ENCODE data around the gene NRP1.

Gene NRP1

DNA sequence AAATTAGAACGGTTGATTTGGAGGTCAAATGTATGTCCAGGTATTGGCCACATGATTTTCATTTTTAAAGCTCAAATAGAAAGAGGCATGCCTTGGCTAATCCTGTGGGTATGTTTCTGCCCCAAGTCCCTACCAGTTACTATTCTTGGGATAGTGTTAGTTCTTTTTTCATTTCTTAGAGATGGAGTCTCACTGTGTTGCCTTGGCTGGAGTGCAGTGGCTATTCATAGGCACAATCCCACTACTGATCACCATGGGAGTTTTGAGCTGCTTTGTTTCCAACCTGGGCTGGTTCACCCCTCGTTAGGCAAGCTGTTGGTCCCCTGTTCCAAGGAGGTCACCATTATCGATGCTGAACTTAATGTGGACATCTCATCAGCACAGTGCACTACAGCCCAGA, 46.3 kb downstream of the NRP1 start:
- no peak for DNase-seq

DNA sequence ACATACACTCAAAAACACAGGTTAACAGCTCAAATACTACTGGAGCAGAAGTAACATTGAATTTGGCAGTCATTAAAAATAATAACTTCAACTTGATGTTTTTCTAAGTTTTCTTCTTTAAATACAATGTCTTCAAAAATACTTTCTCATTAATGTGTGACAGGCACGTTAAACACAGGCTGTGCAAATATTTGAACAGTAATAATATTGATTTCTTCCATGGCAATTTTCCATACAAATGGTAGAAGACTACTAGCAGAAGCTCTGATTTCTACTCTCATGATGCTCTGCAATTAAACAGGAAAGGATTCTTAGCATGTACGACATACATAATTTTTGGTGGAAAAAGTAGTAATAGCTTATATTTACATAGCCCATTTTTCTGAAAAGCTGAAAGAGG, 47.4 kb downstream of the NRP1 start:
- no peak for DNase-seq

DNA sequence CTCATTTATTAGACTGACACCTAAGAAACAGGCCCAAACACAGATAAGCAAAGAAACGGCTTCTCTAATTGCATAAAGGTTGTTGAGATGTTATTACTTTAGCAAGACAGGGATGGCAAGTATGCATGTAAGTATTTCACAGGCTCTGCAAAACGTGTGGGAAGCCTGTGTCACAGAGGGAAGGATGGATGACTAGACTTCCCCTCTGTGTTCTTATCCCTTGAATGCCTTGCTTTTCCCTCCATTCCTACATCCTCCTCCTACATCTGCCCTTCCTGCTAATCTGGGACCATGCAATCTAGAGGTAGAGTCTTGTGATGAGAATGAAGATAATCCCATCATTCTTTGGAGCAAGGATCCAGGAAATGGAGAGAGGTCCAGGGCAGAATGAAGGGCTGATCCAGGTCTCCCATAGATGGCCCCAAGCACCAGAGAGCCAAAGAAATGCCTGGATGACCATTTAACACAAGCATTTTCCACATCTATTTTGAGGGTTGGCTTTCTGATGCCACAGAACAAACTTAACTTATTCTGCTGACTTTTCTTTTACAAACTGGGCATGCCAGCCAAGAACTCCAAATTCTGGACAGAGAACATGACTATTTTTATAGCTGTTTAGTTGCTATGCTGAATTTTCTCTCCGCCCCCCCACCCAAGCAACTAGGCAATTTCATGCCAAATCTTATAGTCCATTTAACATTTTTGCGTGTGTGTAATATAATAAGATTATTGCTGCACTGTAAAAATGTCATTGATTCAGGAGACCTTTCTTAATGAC, 48.1 kb downstream of the NRP1 start:
- DNase-seq: no peak

DNA sequence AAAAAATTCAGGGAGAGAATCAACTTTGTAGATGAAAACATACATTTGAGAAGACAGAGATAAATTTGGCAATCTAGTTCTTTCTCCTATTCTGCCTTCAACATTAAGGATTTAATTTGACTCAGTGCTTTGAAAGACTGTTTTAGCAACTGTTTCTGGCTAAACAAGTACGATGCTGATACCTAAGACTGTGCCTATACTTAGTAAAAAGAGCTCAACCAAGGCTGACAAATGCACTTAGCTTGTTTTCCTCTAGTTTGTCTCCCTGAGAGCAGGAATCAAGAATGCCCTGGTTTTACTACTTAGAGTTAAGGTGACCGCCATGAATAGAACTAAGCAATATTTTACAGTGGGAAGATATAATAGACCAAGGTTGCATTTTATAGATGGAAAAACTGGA, 49.5 kb downstream of the NRP1 start:
- DNase-seq: no peak

DNA sequence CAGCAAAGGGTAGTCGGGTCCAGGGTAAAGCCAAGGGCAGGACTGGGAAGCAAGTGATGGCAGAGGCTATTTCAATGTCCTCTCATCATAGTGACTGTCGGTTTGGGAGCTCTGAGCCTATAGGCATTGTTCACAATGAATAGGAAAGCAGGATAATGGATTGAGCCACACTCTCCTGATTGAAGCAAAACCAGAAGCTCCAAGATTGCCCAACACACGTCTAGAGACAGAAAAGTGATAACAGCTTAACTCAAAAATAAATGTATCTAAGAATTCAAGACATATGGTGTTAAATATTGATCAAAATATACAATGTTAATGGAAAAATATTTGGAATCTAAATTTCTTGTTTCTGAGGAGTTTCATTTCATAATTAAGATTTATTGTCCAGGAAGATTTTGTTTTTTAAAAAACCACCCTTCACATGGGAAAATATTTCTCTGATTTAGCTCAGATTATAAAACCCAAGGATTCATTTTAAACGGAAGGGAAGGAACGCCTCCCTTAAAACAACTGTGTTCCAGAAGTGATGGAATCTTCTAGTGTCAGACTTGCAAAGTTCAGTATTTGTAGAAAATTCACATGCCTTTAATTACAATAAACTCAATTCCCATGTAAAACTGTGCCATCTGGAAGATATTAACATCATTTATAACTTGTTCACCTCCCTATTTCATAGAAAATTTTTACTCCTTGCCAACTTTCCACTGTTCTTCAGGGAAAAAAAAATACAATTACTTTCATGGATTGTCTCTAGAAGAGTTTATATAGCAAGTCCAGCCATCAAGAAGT, 54.5 kb downstream of the NRP1 start:
- DNase-seq: no peak

DNA sequence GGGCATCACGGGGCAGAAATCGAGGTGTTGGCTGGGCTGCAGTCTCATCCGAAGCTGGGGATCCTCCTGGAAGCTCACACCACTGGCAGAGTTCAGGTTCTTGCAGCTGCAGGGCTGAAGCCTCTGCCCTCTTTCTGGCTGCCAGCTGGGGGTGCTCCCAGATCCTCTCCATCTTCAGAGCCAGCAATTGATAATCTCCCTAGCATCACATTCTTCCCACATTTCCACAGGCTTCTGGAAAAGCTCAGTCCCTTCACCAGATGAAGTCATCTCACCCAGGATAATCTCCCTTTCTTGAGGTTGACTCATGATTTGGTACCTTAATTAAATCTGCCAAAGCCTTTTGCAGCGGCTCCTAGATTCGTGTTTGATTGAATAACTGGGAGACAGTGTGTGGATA, 55.2 kb downstream of the NRP1 start:
- no peak for DNase-seq

DNA sequence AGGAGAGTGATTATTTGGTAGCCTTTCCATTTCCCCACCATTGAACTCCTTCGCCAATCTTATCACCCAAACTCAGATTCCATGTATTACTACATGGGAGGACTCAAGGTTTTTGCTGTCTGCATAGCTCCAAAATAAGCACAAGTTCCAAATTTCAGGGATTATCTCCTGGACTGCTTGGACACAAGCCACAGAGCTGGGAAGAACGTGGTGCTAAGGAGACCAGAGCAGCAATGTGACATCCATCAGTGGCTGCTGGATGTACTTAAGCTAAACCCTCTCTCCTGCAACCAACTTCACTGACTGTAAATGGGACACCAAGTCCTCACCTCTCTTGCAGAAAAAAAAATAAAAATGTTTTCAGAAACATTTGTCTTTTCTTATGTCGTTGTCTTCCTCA, 56.3 kb downstream of the NRP1 start:
- DNase-seq: no peak

DNA sequence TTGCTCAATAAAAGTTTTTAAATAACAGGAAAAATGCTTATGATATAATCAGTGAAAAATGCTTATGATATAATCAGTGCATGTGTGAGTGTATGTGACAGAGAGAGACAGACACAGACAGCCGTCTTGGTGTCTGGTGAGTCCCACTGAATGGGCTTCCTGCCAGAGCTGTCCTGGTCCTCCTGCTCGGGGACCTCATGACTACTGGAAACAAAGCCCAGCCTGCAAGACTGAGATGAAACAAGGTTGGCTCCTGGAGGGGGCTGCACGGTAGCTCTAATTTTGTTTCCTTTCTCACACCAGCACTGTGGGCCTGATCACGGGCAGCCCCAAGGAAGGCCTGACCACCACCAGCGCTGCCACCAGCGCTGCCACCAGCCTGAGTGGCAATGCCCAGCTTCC, 57.3 kb downstream of the NRP1 start:
- no peak for DNase-seq

DNA sequence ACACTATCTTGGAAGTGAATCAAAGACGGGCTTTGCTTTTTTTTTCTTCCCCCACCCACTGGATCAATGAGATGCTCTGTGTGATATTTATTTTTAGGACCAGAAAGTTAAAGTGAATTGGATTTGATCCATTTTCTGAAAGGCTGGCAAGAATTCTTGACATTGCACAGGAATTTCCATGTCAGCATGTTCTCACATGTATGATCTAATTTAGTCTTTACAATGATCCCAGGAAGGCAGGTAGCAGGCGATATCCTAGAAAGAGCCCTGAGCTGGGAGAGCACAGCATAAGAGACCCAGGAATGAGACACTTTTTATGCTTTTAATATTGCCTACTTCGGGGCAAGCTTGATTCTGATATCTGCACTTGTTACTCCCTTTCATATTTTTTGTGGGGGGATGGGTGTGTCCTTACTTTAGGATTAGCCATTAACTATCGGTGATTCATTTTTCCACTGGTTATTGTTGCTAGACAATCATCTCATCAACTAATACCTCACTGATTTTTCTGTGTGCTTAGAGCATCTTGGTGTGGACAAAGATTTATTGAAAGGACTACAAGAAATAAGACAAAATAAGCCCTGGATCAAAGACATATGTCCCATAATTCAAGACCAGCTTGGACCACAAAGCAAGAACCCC, 58.1 kb downstream of the NRP1 start:
- no peak for DNase-seq

DNA sequence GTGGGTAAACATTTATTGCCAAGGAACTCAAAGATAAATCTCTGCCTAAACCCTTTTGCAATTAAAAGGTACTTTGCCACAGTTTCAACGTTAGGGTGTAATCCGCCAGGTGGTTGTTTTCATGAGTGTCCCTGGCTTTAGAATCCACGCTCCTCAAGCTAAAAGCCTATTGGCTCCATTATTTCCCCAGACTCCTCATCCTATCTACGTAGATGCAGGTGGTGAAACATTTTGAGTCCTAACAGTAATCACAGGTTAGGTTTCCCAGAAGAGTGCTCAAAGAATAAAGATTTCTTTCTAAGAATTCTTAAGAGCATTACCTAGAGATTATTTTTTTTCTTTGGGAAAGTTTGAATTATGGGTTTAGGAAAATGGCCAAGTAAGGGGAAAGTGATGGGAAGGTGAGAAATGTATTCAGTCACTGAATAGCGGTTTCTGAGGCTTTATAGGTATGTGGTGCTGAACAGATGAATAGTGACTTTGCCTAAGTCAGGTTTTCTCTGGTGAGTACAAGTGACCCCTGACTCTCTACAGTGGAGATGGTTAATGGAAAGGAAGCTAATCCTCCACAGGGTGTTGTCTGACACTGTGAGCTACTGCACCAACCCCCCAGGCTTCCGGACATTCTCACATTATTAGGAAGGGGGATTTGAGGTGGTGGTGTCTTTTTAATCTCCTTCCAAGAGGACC, 60.2 kb downstream of the NRP1 start:
- no peak for DNase-seq

DNA sequence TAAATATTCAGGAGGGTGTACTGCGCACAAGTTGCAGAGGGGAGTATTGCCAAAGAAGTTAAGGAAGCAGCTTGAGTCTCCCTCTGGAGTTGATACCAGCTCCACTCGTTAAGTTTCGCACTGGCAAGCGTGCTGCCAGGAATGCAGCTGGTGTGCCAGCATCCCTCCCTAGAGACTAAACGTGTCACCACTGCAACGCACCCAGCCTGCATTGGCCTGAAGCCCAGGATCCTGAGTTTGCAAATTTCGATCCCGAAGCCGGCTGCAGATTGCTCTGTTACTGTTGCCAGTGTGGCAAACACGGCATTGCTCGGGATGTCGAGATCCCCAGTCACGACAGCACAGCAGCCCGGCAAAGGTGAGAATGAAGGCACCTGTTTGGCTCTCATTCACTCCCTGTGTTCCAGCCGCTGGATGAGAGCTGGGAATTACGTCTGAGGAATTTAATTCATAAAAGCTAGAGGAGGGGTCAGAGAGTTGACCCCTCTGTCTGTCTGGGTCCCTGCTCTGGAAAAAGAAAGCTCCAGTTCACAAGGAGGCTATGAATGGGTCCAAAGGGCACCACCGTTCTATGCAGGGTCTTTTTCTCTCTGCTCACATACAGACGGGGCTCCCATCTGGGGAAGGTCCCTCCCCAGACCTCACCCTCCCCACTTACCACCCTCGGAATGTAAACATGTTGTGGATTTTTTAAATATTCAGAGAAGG, 61.0 kb downstream of the NRP1 start:
- DNase-seq: no peak

DNA sequence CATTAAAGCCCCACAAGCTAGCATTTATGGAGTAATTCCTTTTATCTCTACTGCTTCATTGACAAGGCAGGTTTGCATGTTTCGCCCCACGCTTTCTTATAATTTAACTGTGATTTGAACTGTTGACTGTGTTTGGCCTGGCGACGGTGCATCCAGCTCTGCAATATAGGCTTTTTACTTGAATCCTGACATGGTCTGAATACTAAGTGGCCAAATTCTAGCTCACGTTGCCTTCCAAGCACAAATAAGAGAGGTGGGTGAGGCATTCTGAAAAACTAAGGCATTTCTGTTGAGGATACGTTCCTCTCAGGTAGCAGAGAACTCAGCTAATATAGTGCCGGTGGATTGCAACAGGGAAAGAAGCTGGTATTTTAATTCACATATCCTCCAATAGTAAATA, 61.8 kb downstream of the NRP1 start:
- DNase-seq: no peak

DNA sequence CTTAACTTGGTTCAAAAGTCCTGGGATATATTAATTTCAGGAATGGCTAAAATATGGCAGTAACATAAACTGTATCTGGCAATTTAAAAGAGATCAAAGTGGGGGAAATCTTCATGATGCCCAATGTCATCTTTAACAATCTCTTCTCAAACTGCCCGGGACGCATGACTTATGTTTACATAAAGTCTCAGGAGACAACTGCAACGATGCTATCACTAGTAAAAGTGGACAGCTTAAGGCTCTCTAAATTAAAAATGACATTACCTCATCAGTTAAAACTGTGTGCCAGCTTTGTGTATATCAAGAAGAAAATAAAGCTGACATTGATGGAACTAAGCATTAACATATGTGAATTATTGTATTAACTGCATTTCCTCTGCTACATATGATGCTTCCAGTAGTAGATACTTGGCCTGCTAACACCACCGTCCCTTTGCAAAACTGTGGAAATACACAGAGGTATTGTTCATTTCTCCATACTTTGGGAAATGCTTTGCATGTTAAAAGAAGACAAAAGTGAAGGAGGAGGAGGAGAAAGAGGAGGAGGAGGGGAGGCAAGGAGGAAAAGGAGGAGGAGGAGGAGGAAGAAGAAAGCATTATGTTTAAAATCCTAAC, 62.4 kb downstream of the NRP1 start:
- no peak for DNase-seq

DNA sequence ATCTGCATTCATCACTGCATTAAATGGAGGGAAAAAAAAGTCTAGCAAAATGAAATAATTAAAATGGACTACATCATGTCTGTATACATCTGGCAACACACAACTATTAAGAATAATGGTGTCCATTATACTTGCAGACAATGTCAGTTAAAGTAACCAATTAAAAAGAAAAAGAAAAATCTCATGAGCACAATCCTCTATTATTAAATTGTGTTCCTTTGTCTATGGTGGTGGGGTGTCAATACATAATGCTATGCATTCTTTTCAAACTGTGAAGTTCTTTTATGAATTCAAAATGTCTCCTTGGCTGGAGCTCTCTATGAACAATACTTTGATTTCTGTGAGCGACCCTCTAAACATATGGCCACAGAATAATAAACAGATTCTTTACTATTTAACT, 63.5 kb downstream of the NRP1 start:
- no peak for DNase-seq

DNA sequence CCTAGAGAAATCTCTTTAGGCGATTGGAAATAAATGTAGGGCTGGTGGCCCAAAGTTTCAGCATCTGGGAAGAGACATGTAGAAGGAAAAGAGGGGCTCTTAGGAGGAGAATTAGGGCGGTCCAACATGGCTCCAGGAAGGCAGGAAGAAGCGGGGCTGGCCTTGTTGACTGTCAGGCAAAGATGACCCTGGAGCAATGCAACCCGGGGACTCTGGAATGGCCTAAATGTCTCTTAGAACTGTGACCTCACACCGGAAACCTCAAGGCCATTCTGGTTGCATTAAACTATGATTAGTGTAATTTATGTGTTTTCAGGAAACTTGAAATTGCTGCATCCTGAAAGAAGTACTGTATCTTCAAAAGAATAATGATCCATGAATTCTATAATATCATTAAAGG, 66.8 kb downstream of the NRP1 start:
- DNase-seq: no peak

DNA sequence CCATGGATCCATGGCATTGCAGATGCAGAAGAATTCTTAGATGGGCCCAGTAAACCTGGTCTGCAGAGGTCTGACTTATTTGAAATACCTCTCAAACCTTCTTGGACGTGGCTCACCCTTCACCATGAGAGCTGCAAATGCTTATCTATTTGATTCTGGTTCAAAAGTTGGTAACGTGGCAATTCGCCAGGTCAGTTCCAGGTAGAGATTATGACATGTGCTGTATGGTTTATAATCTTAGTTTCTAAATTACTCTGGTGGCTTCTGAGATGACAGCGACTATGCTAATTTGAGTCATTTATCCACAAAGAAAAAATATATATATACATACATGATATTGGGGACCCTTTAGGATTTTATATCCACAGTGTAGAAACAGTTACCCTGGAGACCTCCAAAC, 68.8 kb downstream of the NRP1 start:
- DNase-seq: no peak

DNA sequence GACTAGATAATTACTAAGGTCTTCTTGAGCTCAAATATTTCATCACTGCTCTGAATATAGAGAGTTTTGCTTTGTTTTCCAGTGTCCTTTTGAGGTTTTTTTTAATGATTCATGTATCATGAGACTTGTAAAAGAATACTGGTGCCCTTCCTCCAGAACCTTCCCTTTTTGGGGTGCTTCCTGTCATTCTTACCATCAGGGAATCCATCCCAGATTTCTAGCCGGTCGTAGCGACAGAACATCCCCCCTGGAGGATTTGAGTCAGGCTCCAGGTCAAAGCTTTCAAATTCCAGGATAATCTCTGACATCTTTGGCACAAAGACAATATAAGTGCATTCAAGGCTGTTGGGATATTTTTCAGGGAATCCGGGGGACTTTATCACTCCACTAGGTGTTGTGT, 71.0 kb downstream of the NRP1 start:
- no peak for DNase-seq

DNA sequence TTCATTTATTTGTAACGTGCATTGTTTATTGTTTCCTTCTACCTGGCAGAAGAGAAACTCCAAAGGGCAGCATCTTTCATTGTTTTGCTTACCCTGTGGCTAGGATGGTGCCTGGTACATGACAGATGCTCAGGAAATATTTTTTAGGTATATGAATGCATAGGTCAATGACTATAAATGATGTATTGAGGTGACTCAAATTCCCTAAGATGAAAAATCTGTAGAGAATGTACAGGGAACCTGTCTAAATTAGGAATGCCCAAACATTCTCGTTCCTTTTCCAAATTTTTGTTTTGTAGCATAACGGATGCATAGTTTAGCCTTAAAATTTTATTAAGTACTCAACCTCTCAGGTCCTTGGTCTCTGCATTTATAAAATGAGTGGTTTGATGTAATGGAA, 71.6 kb downstream of the NRP1 start:
- no peak for DNase-seq

DNA sequence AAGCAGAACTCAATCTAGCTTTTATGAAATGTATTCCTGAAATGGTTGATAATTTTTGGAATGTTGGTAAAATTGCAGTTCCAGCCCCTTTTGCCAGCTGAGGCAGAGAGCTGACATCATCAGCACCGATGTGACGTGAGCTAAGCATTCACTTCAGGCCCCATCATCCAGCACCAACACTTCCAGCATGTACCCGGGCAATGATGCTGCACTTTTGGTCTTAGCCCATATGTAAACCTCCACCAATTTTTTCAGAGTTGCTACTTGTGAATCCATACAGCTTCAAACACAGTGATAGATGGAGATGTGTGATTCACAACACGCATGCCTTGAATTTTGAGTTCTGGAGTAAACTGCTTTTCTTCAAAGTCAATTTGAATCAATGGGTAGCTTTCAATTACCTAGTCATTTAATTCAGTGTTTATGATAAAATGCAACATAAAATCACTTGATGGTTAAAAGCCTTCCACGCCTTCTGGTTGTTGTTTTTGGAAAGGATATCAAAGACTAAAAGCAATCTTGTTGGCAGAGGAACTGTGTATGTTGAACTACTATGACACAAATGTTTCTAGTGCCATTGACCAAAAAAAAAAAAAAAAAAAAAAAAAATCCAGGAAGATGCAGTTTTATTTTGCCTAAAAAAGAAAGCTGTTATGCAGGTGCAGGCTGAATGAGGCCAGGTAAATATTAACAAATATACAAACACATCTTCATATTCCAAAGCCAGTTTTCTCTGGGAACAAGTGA, 73.9 kb downstream of the NRP1 start:
- no peak for DNase-seq

DNA sequence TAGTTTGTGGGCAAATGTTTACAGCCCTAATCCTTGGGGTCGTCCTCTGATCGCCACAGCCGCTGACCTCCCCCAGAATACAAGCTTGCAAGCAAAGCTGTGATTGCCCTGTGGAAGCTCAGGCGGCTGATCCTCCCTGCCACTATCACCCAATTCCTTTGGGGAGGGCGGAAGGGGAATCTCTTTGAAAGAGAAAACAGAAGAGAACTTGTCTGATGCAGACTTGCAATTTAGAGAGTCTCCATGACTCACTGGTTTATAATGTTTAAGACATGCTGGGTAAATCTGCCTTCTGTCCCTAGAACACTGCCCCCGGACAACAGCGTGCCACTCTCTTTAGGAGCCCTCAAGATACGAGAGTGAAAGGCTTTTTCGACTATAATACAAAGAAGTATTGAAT, 75.5 kb downstream of the NRP1 start:
- no peak for DNase-seq

DNA sequence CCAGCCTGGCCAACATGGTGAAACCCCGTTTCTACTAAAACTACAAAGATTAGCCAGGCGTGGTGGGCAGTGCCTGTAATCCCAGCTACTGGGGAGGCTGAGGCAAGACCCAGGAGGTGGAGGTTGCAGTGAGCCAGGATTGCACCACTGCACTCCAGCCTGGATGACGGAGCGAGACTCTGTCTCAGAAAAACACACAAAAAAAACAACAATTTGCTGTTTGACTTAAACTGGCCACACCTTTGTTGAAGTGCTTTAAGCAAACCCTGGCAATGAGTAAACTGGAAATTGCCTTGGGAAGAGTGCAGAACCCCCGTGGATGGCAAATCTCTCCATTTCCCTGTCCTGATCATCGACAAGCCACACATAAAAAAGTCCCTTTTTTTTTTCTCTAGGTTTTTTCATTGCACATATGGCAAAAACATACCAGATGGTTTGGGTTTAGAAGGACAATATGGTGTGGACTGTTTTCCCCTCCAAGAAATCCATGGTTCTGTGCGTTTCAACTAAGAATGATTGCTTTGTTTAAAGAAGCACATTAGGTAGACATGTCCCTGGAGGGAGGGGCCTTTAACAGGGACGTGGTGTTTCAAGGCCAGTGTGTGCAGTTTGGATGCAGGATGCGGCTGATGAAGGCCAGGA, 76.9 kb downstream of the NRP1 start:
- DNase-seq: no peak

Data from AML-193 (cell line).